GM18909 (cell line): ENCODE results near the gene CFAP119.

Experiments
- ATAC-seq: cut with Tn5 transposase; IDR thresholded peaks from one replicate; pipeline ENCODE4 v1.9.1; 2021; ENCODE audit warnings: mild to moderate bottlenecking; ENCODE audit not compliant: unreplicated experiment, poor library complexity

CFAP119 gene

DNA sequence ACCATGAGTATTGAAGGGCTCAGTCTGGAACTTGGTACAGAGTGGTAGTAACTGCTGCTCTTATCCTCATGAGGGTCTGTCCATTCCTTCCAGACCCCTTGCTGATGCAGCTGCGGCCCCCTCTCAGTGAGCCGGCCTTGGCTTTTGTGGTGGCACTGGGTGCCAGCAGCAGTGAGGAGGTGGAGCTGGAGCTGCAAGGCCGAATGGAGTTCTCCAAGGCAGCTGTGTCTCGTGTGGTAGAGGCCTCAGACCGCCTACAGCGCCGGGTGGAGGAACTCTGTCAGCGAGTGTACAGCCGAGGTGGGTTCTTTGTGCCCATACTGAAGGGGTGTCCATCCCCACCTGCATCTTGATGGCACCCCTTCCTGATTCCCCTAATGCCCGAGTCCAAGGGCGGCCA lies 2.2 kb upstream of the CFAP119 start:
- no peak for ATAC-seq

DNA sequence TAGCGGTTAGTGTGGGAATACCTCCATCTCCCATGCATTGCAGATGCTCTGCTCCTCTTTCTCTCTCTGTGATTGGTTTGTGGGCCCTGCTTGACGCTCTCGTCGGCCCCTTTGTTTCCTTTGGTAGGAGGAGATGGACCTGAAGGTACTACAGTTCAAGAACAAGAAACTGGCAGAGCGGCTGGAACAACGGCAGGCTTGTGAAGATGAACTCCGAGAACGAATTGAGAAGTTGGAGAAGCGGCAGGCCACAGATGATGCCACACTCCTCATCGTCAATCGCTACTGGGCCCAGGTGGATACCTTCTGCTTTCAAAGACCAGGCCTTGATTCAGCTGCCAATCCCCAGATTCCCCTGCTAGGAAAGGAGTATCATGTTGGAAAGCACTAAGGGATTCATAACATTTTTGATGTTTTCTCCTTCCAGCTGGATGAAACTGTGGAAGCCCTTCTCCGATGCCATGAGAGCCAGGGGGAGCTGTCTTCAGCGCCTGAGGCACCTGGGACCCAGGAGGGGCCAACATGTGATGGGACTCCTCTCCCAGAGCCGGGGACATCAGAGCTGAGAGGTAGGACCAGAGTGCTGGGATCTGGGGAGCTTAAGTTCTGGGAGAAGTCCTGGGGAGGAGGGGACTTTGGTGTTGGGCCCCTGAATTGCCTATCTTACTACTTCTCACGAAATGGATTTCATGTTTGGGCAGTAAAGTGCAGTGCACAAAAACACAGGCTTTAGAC lies 1.3 kb upstream of the CFAP119 start:
- no peak for ATAC-seq

DNA sequence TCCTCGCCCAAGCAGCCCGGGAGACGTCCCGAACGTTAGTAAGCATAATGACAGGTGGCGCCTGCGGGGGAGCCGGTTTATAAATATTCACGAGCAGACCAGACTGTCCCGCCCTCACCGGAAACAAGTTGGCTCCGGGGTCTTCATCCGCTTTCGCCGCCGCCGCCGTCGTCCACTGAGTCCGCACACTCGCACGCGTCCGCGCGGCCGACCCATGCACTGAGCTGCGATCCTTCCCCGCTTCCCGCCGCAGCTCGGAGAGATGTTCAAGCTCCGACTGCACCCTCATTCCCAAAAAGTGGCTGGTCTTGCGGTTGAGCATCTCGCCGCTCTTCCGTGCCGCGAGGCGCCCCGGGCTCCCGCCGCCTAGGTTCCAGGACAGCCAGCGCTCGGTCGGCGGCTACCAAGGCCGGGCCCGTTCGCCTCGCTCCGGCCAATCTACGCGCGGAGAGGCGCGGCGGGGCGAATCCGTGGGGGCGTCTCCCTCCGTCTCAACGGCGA lies 385 bp downstream of the CFAP119 start:
- peak; percentile 31 for ATAC-seq

DNA sequence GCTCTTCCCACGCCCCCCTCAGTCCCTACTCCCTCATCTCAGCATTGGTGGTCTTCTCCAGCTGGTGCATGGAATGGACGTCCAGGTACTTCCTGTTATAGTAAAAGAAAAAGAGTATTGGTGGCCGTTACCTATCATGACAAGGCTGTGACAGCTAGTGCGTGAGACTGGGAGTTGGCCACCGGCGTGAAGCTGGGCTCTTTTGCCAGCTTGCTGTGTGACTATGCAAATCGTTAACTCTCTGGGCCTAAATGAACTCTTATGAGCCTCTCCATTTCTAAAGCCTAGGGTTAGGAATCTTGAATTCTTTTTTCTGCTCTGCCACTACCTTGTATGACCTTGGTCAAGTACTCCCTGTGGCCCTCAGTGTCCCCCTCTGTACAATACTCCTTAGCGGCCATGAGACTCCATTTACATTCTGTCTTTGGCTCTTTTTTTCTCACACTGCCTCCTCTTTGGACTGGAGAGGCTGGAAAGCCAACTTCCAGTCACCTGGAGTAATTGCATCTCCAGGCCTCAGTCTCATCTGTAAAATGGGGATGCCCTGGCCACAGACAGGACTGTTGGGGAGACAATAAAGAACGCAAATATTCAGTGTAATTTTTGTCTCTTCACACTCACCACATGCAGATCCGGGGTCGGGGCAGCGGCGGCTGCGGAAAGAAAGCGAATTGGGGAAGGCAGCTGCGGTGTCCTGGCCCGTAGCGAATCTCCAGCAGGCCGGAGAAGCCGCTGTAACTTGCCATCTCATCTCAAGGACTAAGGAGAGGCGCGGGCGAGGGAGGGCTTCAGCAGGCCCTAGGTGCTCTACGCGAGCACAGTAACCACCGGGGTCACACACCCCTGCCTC lies 1.1 kb downstream of the CFAP119 start:
- ATAC-seq = no peak

DNA sequence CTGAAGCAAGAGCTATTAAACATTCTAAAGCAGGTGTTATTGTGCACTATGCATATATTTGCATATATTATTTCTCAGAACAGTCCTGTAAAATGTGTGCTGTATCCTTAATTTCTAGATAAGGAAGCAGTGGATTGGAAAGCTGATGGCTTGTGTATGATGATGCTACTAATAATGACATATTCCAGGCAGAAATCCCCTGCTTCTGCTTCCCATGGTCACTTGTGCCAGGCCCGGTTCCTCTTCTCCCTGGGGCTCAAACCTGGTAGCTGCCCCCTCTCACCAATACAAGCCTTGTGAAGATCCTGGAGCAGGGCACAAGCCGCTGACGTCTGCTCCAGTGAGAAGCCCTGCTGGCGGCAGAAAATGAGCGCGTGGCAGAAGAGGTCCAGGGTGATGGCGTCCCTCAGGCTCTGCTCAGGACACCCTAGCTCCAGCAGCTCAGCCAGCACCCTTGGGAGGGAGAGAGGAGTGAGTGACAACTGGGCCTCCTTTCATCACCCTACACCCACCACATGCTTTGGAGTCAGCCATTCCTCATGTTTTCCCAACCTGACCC lies 1.8 kb downstream of the CFAP119 start:
- ATAC-seq = no peak

DNA sequence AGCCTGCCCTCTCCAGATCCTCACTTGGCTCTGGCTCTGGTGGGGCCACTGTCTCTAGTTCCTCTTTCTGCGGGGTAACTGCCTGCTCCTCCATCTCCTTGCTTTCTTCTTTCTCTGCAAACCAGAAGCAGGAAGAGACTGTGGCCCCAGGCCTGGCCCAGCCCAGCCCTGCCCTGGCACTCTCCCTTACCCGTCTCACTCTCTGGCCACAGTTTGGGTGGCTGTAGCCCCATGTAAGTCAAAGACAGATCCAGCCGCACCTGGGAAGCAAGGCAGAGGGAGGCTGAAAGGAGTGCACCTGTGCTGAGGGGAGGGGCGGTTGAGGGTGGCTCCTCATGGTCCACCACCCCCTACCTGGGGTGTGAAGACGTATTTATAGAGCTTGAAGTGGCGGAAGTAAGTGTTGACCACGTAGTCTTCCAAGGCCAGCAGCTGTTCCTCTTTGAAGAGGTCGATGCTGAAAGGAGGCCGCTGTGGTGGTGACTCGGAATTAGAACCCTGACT lies 2.8 kb downstream of the CFAP119 start:
- no peak for ATAC-seq

DNA sequence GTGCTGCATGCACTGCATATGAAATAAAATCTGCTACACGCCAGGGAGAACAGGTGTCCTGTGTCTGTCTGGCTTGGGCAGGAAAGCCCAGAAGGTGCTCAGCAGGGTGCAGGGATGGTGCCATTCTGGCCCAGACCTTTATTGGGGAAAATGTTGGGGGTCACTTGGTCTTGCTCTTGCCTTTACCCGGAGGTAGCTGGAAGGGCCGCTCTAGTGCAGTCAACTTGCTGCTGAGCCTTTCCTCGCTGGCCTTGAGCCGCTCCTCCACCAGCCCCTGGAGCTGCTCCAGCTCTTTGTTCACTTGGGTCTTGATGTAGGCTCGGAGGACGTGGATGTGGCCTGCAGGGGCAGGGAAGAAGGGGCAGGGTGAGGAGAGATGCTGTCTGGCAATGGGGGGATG lies 4.5 kb downstream of the CFAP119 start:
- no peak for ATAC-seq

DNA sequence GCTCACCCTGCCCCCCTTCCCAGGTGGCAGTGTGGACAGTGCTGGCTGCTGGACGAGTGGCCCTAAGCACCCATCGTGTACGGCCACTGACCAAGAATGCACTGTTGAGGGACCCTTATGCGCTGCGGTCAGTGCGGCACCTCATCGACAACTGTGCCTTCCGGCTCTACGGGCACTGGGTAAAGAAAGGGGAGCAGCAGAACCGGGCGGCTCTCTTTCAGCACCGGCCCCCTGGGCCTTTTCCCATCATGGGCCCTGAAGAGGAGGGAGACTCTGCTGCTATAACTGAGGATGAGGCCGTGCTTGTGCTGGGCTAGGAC lies 5.1 kb downstream of the CFAP119 start:
- no peak for ATAC-seq

DNA sequence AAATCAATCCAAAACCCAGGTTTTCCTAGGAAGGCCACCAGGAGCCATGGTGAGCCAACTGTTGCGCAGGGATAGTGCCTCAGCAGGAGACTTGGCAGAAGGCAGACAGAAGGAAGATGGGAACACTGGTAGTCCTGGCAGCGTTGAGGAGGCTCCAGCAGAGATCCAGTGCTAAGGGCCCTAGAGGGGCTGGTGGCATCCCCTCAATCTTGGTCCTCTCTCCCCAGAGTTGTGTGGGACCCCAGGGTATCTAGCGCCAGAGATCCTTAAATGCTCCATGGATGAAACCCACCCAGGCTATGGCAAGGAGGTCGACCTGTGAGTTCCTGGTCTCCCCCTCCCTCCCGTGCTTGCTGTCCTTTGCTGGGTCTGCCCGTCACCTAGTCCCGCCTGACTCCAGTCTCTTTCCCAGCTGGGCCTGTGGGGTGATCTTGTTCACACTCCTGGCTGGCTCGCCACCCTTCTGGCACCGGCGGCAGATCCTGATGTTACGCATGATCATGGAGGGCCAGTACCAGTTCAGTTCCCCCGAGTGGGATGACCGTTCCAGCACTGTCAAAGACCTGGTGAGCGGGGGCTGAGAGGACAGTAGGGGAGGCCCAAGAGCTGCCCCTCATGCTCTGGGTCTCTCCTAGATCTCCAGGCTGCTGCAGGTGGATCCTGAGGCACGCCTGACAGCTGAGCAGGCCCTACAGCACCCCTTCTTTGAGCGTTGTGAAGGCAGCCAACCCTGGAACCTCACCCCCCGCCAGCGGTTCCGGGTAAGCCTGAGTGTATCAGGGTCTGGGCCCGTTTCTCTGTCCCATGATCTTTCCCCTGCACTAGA lies 5.7 kb downstream of the CFAP119 start:
- ATAC-seq = no peak

DNA sequence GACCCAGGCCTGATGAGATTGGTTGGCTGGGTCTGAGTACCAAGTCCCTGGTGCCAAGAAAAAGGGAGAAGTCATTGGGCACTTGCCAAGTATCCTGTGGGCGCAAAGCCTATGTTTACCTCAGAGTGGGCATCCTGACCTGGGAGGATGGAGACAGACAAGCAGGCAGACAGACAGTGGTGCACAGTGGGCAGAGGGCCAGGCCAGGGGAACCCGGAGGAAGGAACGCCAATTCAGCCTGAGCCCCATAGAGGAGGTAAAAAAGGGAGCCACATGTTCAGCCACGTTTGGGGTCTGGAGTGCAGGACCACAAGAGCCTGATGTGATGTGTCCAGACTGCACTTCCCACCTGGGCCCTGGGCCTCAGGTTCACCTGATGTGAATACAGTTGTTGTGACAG lies 8.3 kb downstream of the CFAP119 start:
- ATAC-seq = no peak

DNA sequence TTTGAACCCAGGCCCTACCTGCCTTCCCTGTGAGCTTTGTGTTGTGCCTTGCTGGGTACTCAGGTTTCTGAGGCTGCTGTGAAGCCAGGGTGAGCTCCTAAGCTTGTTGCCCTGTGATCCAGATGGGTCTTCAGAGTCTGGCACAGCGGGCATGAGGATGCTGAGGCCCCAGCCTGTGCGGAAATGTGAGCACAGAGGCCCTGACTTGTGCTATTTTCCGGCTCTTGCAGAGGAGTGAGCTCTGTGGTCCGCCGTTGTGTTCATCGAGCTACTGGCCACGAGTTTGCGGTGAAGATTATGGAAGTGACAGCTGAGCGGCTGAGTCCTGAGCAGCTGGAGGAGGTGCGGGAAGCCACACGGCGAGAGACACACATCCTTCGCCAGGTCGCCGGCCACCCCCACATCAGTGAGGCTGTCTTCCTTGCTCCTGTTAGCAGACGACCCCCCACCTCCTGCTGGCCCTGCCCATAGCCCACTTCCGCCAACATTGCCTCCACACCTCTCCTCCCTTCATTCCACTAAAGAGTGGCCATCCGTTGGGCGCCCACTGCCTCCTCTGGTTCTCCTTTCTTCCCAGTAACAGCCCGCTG lies 10.9 kb downstream of the CFAP119 start:
- ATAC-seq = no peak

DNA sequence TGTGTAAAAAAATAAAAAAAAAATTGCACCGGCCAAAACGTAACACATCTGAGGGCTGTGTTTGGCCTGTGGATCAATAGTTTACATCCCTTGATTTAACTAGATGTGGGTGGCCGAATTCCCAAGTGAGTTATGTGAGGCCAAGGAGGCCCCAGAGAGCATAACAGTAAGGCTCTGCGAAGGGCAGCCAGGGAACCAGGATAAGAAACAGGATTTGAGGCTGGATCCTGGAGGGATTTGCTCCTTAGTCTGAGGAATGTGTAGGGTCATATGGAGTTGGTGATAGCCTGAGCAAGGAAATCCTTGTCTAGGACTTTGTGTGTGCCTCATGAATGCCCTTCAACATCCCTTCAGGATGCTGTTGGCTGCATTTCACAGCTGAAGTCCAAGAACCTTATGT lies 11.7 kb downstream of the CFAP119 start:
- no peak for ATAC-seq

DNA sequence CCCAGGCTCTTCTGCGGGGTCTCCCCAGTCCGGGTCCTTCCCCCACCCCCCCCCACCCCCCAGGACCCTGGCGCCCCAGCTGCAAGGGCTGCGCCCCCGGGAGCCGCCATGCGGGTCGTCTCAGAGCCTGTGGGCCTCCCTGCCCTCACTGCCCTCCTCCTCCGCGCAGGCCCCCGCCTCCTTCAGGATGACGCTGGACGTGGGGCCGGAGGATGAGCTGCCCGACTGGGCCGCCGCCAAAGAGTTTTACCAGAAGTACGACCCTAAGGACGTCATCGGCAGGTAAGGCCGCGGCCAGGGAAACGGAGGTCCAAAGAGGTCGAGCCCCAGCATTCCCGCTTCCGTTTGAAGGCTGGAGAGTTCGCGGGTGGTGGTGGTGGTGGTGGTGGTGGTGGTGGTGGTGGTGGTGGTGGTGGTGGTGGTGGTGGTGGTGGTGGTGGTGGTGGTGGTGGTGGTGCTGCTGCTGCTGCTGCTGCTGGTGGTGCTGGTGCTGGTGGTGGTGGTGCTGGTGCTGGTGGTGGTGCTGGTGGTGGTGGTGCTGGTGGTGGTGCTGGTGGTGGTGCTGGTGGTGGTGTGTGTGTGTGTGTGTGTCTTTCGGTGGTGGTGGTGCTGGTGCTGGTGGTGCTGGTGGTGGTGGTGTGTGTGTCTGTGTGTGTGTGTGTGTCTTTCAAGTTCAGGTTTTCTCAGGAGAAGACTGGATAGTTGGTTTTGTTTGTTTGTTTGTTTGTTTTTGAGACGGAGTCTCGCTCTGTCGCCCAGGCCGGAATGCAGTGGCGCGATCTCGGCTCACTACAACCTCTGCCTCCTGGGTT lies 13.0 kb downstream of the CFAP119 start:
- ATAC-seq = peak; percentile 4

DNA sequence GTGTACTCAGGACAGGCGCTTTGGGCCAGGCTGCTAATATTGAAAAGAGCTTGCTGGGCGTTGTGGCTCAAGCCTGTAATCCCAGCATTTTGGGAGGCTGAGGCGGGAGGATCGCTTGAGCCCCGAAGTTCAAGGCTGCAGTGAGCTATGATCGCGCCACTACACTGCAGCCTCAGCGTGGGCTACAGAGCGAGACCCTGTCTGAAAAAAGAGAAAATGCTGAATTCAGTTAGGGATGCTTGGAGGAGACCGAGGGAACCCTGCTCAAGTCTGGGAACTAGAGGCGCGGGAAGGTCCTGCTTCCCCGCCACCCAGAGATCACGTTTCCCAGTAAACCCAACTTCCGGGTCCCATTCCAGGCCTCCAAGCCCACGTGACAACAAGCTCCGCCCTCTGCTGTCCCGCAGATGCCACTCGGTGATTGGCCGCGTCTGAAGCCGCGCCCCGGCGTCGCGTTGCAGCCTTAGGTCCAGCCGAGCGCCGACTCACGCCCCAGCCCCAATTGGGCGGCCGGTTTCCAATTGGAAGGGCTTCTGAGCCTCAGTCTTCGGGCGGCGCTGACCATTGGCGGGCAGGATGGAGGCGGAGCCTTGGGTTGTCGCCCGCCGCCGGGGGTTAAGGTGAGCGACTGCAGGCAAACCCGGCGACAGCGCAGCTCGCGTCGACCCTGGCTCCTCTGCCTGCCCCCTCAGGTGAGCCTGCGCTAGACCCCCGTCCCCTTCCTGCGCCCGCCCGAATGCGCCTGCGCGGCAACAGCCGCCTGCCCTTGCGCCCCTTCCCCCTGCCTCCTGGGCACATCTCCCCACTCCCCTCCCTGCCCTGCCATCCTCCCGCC lies 13.8 kb downstream of the CFAP119 start, which contains the start of gene PHKG2:
TSS of gene PHKG2 (plus strand) at position 627 of the 835 bp plus-strand sequence. CDS start 396 bp downstream, outside the sequence.
- peak; percentile 96 for ATAC-seq

DNA sequence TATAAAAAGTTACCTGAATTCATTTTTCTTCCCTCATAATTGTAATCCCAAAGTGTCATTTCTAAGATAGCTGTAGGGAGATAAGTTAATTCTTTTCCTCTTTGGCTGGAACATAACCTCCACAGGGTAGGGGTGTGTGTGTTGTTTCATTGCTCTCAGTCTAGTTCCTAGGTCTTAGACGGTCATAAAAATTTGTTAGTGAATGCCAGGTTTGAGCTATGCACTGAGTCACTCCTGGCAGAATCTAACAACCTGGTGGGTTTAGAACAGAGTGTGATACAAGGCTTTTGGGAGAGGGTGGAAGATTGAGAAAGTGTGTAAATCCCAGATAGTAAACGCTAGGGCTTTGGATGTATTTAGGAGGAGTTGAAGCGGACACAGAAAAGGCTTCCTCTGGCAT lies 14.5 kb downstream of the CFAP119 start:
- no peak for ATAC-seq

DNA sequence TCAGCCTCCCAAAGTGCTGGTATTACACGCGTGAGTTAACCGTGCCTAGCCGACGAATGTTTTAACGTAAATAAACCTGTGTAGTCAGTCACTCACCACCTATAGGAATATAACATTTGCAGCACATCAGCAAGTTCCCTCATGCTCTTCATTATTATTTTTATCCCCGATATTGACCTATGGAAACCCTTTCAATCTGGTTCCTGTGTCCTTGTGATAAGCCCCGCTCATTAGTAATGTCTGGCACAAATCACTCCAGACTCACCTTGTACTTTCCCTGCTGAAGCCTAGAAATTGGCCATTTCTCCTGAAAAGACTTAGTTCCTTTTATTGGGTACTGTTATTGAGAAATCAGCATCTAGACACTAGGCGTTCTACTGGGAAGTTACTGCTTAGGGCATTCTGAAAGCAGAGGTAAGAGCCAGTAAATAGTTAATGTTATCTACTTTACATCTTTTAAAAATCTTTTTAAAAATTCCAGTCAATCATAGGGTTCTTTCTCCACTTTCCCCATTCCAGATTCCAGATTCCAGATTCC lies 15.2 kb downstream of the CFAP119 start:
- ATAC-seq = no peak

DNA sequence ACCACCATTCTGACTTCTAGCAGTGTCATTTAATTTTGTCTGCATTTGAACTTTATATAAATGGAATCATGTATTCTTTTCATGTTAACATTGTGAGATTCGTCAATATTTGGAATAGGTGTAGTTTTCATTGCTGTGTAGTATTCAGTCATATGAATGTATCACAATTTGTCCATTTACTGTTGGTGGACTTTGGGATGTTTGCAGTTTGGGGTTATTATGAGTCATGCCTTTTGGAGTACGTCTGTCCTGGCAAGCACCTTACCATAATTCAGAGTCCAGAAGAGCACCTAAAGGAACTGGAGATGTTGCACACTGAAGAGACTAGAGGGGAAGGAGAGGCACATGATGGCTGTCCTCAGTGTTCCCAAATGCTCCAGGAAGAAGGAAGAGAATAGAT lies 16.8 kb downstream of the CFAP119 start:
- no peak for ATAC-seq

DNA sequence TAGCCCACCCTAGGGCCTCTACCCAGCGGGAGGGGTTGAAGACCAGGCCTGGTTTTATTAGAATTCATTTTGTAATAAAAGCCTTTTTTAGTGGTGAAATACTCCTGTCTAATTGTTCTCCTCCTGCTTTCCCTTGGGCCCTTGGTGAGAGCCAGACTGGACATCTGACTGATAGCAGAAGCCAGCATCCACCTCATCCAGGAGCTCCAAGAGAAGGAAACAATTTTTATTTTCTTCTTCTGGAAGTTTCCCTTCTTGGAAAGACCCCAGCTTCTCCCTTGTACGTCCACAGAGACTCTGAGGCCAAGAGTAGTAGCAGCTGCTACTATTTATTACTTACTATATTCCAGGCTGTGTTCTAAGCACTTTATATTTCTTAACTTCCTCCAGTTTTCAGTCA lies 17.7 kb downstream of the CFAP119 start:
- ATAC-seq = no peak
